T47D (cell line): ENCODE data around the gene KCNIP3.

Experiments used
- DNase-seq, 2 experiments: peaks; one replicate each; pipeline versions ENCODE4 v3.0.0 to v3.0.0-alpha.2; 2011 to 2012; ENCODE audit warnings: low read depth in 1 of 2, low spot score in 1 of 2
- JUND ChIP-seq: IDR thresholded peaks from 2 replicates; pipeline ENCODE4 v1.6.1; 2012; ENCODE audit warnings: low read depth
- in situ Hi-C: cut with HindIII; loops from 2 replicates; pipeline ENCODE4 v1.10.0; 2016; ENCODE audit warnings: low sequenced_read_pairs, low pct_unique_long_range_greater_than_20kb

Gene KCNIP3

DNA sequence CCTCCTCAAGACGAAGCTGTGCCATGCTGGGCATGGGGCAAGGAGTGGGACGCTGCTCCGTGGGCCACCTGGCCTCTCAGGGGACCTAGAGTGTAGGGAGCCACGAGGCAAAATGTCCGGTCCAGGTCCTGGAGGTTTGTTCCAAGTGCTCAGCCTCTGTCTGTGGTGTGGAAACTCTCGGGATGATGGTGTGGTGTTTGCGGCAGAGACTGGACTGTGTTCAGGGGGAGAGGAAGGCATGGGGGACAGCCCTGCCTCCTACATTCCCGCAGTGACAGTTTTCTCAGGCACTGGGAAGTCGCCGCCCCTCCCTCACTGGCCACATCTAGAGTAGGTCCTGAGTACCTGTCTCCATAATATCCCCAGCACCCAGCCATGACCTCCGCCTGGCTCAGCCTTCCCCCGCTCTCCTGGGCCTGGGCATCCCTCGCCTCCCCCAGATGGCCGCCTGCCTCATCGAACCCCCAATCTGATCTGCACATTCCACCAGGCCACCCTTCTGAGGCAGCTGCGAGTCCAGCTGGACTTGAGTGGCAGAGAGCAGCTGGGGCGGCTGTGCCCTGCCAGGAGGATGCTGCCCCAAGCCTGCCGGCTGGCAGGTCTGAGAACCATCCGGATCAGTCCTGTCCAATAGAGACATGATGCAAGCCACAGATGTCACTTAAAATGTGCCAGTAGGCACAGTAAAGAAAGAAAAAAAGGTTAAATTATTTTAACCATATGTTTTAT is 6.2 kb downstream of the KCNIP3 start:
- DNase-seq, result no peak
- TF ChIP-seq JUND, result no peak
- in situ Hi-C loops, result no loop called here

DNA sequence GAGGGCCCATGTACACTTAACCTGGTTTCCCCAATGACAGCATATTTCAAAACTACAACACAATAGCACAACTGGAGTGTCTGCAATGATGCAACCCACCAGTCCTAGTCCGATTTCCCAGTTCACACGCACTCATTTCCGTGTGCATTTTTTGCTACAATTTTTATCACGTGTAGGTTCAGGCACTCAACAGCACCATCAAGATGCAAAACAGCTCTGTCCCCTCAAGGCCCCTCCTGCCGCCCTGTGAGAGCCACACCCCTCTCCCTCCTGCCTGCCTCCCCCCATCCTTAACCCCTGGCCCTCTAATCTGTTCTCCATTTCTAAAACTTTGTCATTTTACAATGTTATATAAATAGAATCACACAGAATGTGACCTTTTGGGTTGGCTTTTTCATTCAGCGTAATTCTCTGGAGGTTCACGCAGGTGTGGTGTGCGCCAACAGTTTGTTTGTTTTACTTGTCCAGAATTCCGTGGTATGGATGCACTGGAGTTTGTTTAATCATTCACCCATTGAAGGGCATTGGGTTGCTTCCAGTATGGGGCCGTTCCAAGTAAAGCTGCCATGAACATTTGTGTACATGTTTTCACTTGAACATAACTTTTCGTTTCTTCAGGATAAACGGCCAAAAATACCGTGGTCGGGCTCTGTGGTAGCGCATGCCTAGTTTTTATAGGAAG is 8.4 kb downstream of the KCNIP3 start:
- TF ChIP-seq JUND, result no peak
- DNase-seq, result no peak
- in situ Hi-C loops, result no loop called here

GRCh38 chr2:95306336-95306895 is 9.3 kb downstream of the KCNIP3 start:
- TF ChIP-seq JUND, result no peak
- in situ Hi-C loops, result no loop called here
- no peak for DNase-seq

DNA sequence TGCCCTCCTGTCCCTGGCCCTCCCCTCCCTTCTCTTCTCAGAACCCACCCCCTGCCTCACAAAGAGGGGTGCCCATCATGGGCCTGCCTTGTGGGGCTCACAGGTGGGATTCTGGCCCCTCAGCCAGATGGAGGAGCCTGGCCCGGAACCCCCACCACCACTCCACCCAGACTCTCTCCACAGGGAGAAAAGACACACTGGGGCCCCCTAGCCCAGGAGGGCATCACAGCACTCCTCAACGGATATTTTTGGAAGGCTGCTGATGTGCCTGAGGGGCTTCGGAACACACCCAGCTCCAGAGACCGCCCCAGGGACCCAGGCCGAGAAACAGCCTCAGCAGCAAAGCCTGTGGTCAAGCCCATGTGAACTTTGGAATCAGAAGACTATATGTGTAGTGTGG is 9.9 kb downstream of the KCNIP3 start:
- no peak for DNase-seq
- no peak for TF ChIP-seq JUND
- in situ Hi-C loops, result no loop called here

GRCh38 chr2:95307878-95308277 is 10.7 kb downstream of the KCNIP3 start:
- in situ Hi-C loops, result no loop called here
- DNase-seq, result no peak
- no peak for TF ChIP-seq JUND

GRCh38 chr2:95308426-95308990 is 11.4 kb downstream of the KCNIP3 start:
- no peak for TF ChIP-seq JUND
- no peak for DNase-seq
- in situ Hi-C loops, result no loop called here

DNA sequence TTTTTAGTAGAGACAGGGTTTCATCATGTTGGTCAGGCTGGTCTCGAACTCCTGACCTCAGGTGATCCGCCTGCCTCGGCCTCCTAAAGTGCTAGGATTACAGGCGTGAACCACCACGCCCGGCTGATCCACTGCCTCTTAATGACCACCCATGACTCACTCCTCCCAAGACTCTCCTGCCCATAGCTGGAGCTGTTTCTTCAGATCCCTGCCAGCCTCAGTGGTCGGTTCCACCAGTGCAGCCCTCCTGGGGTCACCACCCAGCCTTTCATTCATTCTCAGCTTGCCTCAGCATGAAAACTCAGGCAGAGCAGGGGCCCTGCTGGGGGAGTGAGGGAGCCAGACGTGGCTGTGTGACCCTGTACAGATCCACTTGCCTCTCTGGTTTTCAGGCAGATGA is 12.5 kb downstream of the KCNIP3 start:
- no peak for TF ChIP-seq JUND
- DNase-seq, result no peak
- in situ Hi-C loops, result no loop called here

- no peak for DNase-seq
- TF ChIP-seq JUND, result no peak
- in situ Hi-C loops, result no loop called here
Observed at GRCh38 chr2:95310216-95310615, 13.1 kb downstream of the KCNIP3 start.

- TF ChIP-seq JUND, result no peak
- in situ Hi-C loops, result no loop called here
- DNase-seq, result no peak
Observed at GRCh38 chr2:95310651-95311050, 13.5 kb downstream of the KCNIP3 start.

- no peak for DNase-seq
- TF ChIP-seq JUND, result no peak
- in situ Hi-C loops, result no loop called here
Observed at GRCh38 chr2:95311815-95312542, 14.8 kb downstream of the KCNIP3 start.

GRCh38 chr2:95312543-95313201 is 15.5 kb downstream of the KCNIP3 start:
- in situ Hi-C loops, result no loop called here
- DNase-seq, result no peak
- TF ChIP-seq JUND, result no peak
